GM18951 (cell line): ENCODE data around the gene NECTIN3.

Source experiments
- POLR2A ChIP-seq: IDR thresholded peaks from 4 replicates; pipeline ENCODE4 v1.6.1; 2011; ENCODE audit warnings: mild to moderate bottlenecking; ENCODE audit not compliant: insufficient read length, insufficient read depth; ENCODE audit errors: extremely low read depth
- in situ Hi-C: fragments of 300-500 bp; cut with MboI; formaldehyde crosslinking; loops from one replicate; pipeline ENCODE4 v1.12.0; 2022; ENCODE audit warnings: low sequenced_read_pairs, mixed read lengths, inconsistent platforms; ENCODE audit not compliant: unreplicated experiment

NECTIN3 gene

GRCh38 chr3:111069974-111070771 is 1.4 kb upstream of the NECTIN3 start:
- in situ Hi-C loops, result no loop called here
- no peak for TF ChIP-seq POLR2A

GRCh38 chr3:111070772-111071256 is 802 bp upstream of the NECTIN3 start:
- no peak for TF ChIP-seq POLR2A
- in situ Hi-C loops, result no loop called here

- in situ Hi-C loops, result no loop called here
- TF ChIP-seq POLR2A, result no peak
These were observed 660 bp downstream of the NECTIN3 start for GRCh38 chr3:111072031-111072921.

DNA sequence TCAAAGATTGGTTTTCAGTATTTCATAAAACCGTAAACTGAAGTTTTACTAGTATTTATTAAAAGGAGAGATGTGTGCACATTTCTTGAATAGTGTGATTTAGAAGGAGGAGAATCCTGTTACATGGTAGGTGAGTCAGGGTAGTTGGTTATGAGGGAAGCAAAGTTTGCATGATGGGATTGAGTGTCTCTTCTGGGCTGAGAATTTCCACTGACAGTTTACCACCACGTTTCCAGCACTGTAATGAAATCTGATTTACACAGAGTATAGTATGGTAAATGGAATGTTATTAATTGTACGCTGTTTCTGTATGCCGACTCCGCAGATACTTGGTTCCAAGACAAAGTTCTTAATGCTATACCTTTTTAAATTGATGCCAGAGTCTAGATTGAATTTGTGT is 1.6 kb downstream of the NECTIN3 start:
- TF ChIP-seq POLR2A, result no peak

GRCh38 chr3:111076732-111077131 is 5.1 kb downstream of the NECTIN3 start:
- in situ Hi-C loops, result no loop called here
- no peak for TF ChIP-seq POLR2A

More for the DNA sequence above, 1.6 kb downstream of the NECTIN3 start:
- in situ Hi-C loops, result no loop called here

GRCh38 chr3:111077369-111077768 is 5.8 kb downstream of the NECTIN3 start:
- no peak for TF ChIP-seq POLR2A
- in situ Hi-C loops, result no loop called here

- TF ChIP-seq POLR2A, result no peak
- in situ Hi-C loops, result no loop called here
These were observed 8.8 kb downstream of the NECTIN3 start for GRCh38 chr3:111080413-111080812.

- in situ Hi-C loops, result no loop called here
These were observed 9.5 kb downstream of the NECTIN3 start for GRCh38 chr3:111081008-111081545.

GRCh38 chr3:111084911-111085310 is 13.3 kb downstream of the NECTIN3 start:
- in situ Hi-C loops, result no loop called here
- TF ChIP-seq POLR2A, result no peak

More at GRCh38 chr3:111081008-111081545, 9.5 kb downstream of the NECTIN3 start:
- no peak for TF ChIP-seq POLR2A

DNA sequence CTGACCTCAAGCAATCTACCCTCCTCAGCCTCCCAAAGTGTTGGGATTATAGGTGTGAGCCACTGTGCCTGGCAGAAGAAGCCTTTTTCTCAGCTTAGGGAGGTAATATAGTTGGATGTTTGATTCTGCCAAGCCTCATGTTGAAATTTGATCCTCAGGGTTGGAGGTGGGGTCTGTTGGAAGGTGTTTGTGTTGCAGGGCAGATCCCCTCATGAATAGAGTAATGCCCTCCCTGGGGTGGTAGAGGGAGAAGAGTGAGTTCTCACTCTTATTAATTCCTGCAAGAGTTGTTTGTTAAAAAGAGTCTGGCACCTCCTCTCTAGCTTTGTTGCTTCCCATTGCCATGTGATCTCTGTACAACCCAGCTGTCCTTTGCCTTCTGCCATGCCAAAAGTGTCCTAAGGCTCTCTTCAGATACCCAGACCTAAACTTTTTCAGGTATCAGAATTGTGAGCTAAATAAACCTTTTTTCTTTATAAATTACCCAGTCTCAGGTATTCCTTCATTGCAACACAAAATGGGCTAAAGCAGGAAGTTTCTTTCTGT is 16.4 kb downstream of the NECTIN3 start:
- TF ChIP-seq POLR2A, result no peak
- in situ Hi-C loops, result no loop called here

DNA sequence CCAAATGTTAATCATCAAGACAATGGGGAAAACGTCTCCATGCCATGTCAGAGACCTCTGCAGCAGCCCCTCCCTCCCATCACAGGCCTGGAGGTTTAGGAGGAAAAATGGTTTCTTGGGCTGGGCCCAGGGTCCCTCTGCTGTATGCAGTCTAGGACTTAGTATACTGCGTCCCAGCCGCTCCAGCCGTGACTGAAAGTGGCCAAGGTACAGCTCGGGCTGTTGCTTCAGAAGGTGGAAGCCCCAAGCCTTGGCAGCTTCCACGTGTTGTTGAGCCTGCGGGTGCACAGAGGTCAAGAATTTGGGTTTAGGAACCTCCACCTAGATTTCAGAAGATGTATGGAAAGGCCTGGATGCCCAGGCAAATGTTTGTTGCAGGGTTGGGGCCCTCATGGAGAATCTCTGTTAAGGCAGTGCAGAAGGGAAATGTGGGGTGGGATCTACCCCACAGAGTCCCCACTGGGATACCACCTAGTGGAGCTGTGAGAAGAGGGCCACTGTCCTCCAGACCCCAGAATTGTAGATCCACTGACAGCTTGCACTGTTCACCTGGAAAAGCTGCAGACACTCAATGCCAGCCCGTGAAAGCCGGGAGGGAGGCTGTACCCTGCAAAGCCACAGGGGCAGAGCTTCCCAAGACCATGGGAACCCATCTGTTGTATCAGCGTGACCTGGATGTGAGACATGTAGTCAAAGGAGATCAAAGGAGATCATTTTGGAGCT is 25.0 kb downstream of the NECTIN3 start:
- TF ChIP-seq POLR2A, result no peak
- in situ Hi-C loops, result no loop called here

- TF ChIP-seq POLR2A, result no peak
- in situ Hi-C loops, result no loop called here
These were observed 32.2 kb downstream of the NECTIN3 start for GRCh38 chr3:111103807-111104206.
